ENCODE measurements around the gene DDIT4. TPM values are rescaled to one million over a fixed set of nuclear protein-coding genes. Genes with fewer than 3 reads are reported as not detected.

Gene DDIT4
- total RNA-seq, 2 experiments from 2014 or later: 750 to 1,039 TPM

GRCh38 chr10:72316748-72317435 is 43.2 kb downstream of the DDIT4 start:
- Mint-ChIP-seq H3K4me3 (peak overlapping the region; percentile 34), H3K4me1 (peaks cover 68% of the 10 kb centered on the region), H3K27ac (peak overlapping the region; percentile 92), H3K27me3 (no peaks in the 10 kb centered on the region), H3K36me3 (ENCODE audit: low read depth) (peaks cover 6% of the 10 kb centered on the region), H3K9me3 (ENCODE audit: low read depth) (no peaks in the 10 kb centered on the region)
- intact Hi-C loops (cut with DNase I, micrococcal nuclease): no loop called here
- ChIA-PET POLR2A (interaction anchor here (0.6 to 8.2 kb wide), 4 partner anchors 12 to 248 kb away, joined by 3 to 104 read pairs (median 5); no protein-coding TSS in a partner anchor), CTCF (interaction anchor here (0.6 to 4.9 kb wide), 5 partner anchors 9 to 1245 kb away, joined by 3 to 22 read pairs (median 4); no protein-coding TSS in a partner anchor)
- DNase-seq (peak; percentile 78), ATAC-seq (no peak)

- H3K27ac Mint-ChIP-seq: peak overlapping the region; percentile 99
- H3K36me3 Mint-ChIP-seq (ENCODE audit: low read depth): peaks cover 8% of the 10 kb centered on the region
- ChIA-PET POLR2A (interaction anchor here (0.6 to 8.2 kb wide), 10 partner anchors 10 to 183 kb away, joined by 3 to 124 read pairs (median 10); no protein-coding TSS in a partner anchor), CTCF (interaction anchor here (0.7 to 4.9 kb wide), 6 partner anchors 8 to 47 kb away, joined by 3 to 22 read pairs (median 5); no protein-coding TSS in a partner anchor)
- peaks cover 82% of the 10 kb centered on the region for H3K4me1 Mint-ChIP-seq
- peak overlapping the region; percentile 86 for H3K4me3 Mint-ChIP-seq
- H3K9me3 Mint-ChIP-seq (ENCODE audit: low read depth): no peaks in the 10 kb centered on the region
- H3K27me3 Mint-ChIP-seq: no peaks in the 10 kb centered on the region
- intact Hi-C loops (cut with DNase I, micrococcal nuclease): loop anchor here in 1 of 2 experiments (1.0 kb wide), 1 partner anchor 13 kb away; no protein-coding TSS in a partner anchor
- DNase-seq (peak; percentile 35), ATAC-seq (no peak)
These were observed 44.9 kb downstream of the DDIT4 start for GRCh38 chr10:72318418-72319262.

GRCh38 chr10:72319416-72320254 is 45.9 kb downstream of the DDIT4 start:
- peak overlapping the region; percentile 86 for H3K4me3 Mint-ChIP-seq
- CTCF ChIA-PET: interaction anchor here (1.2 to 4.9 kb wide), 11 partner anchors 8 to 98 kb away, joined by 4 to 22 read pairs (median 7); partner anchors contain the start of gene DDIT4
- ATAC-seq: peak; percentile 48
- POLR2A ChIA-PET: interaction anchor here (0.7 to 8.2 kb wide), 13 partner anchors 8 to 184 kb away, joined by 3 to 124 read pairs (median 16); no protein-coding TSS in a partner anchor
- H3K27ac Mint-ChIP-seq: peak overlapping the region; percentile 100
- DNase-seq: peak; percentile 95
- no peaks in the 10 kb centered on the region for H3K9me3 Mint-ChIP-seq (ENCODE audit: low read depth)
- H3K4me1 Mint-ChIP-seq: peaks cover 84% of the 10 kb centered on the region
- peaks cover 9% of the 10 kb centered on the region for H3K36me3 Mint-ChIP-seq (ENCODE audit: low read depth)
- H3K27me3 Mint-ChIP-seq: no peaks in the 10 kb centered on the region
- intact Hi-C loops (cut with DNase I, micrococcal nuclease): loop anchor here (1.0 to 5.0 kb wide), 12 partner anchors 9 to 552 kb away; partner anchors contain the start of genes ANAPC16 (in 2 of the 2), ASCC1 (in 2 of the 2), DDIT4 (in 2 of the 2) and DNAJB12 (in 1 of the 2)

GRCh38 chr10:72320676-72321247 is 47.0 kb downstream of the DDIT4 start:
- intact Hi-C loops (cut with DNase I, micrococcal nuclease): loop anchor here (1.0 to 5.0 kb wide), 12 partner anchors 8 to 553 kb away; partner anchors contain the start of genes ANAPC16 (in 2 of the 2), ASCC1 (in 2 of the 2), DDIT4 (in 2 of the 2) and DNAJB12 (in 1 of the 2)
- Mint-ChIP-seq H3K36me3 (ENCODE audit: low read depth) (peaks cover 13% of the 10 kb centered on the region), H3K27me3 (no peaks in the 10 kb centered on the region), H3K4me1 (peaks cover 72% of the 10 kb centered on the region), H3K27ac (peak overlapping the region; percentile 100), H3K4me3 (peak overlapping the region; percentile 84), H3K9me3 (ENCODE audit: low read depth) (no peaks in the 10 kb centered on the region)
- ChIA-PET CTCF (interaction anchor here (0.6 to 4.9 kb wide), 15 partner anchors 10 to 424 kb away, joined by 3 to 22 read pairs (median 6); partner anchors contain the start of gene DDIT4), POLR2A (interaction anchor here (0.8 to 8.2 kb wide), 15 partner anchors 9 to 102 kb away, joined by 3 to 124 read pairs (median 12); partner anchors contain the start of gene DDIT4)
- peak; percentile 75 for ATAC-seq
- peak; percentile 91 for DNase-seq

- no peaks in the 10 kb centered on the region for H3K27me3 Mint-ChIP-seq
- H3K36me3 Mint-ChIP-seq (ENCODE audit: low read depth): peaks cover 12% of the 10 kb centered on the region
- intact Hi-C loops (cut with DNase I, micrococcal nuclease): loop anchor here (5.0 kb wide), 2 partner anchors 104 to 554 kb away; partner anchors contain the start of genes ANAPC16 (in 1 of the 2) and ASCC1 (in 1 of the 2)
- no peak for ATAC-seq
- peaks cover 69% of the 10 kb centered on the region for H3K4me1 Mint-ChIP-seq
- CTCF ChIA-PET: interaction anchor here (0.5 to 4.9 kb wide), 15 partner anchors 9 to 613 kb away, joined by 3 to 22 read pairs (median 6); partner anchors contain the start of gene DDIT4
- peak overlapping the region; percentile 84 for H3K4me3 Mint-ChIP-seq
- POLR2A ChIA-PET: interaction anchor here (0.8 to 8.2 kb wide), 15 partner anchors 8 to 103 kb away, joined by 3 to 124 read pairs (median 12); partner anchors contain the start of gene DDIT4
- DNase-seq: peak; percentile 51
- peaks cover 1% of the 10 kb centered on the region for H3K9me3 Mint-ChIP-seq (ENCODE audit: low read depth)
- peak overlapping the region; percentile 100 for H3K27ac Mint-ChIP-seq
These were observed 47.7 kb downstream of the DDIT4 start for GRCh38 chr10:72321248-72322029.

GRCh38 chr10:72322030-72322279 is 48.2 kb downstream of the DDIT4 start:
- Mint-ChIP-seq H3K27ac (peak overlapping the region; percentile 100), H3K4me3 (peak overlapping the region; percentile 84), H3K9me3 (ENCODE audit: low read depth) (peaks cover 3% of the 10 kb centered on the region), H3K36me3 (ENCODE audit: low read depth) (peaks cover 16% of the 10 kb centered on the region), H3K4me1 (peaks cover 69% of the 10 kb centered on the region), H3K27me3 (no peaks in the 10 kb centered on the region)
- POLR2A ChIA-PET: interaction anchor here (0.8 to 8.2 kb wide), 10 partner anchors 8 to 61 kb away, joined by 4 to 124 read pairs (median 27); partner anchors contain the start of gene DDIT4
- ATAC-seq: no peak
- DNase-seq: no peak
- intact Hi-C loops (cut with DNase I, micrococcal nuclease): loop anchor here (5.0 kb wide), 2 partner anchors 105 to 555 kb away; partner anchors contain the start of genes ANAPC16 (in 1 of the 2) and ASCC1 (in 1 of the 2)
- CTCF ChIA-PET: interaction anchor here (0.5 to 4.2 kb wide), 7 partner anchors 8 to 614 kb away, joined by 3 to 20 read pairs (median 4); no protein-coding TSS in a partner anchor

GRCh38 chr10:72322280-72323058 is 48.7 kb downstream of the DDIT4 start:
- CTCF ChIA-PET: interaction anchor here (0.5 to 4.2 kb wide), 4 partner anchors 14 to 614 kb away, joined by 3 to 20 read pairs (median 4); no protein-coding TSS in a partner anchor
- intact Hi-C loops (cut with DNase I, micrococcal nuclease): loop anchor here (5.0 kb wide), 2 partner anchors 105 to 555 kb away; partner anchors contain the start of genes ANAPC16 (in 1 of the 2) and ASCC1 (in 1 of the 2)

GRCh38 chr10:72323108-72323749 is 49.5 kb downstream of the DDIT4 start:
- intact Hi-C loops (cut with DNase I, micrococcal nuclease): loop anchor here (5.0 kb wide), 2 partner anchors 106 to 556 kb away; partner anchors contain the start of genes ANAPC16 (in 1 of the 2) and ASCC1 (in 1 of the 2)
- peak overlapping the region; percentile 100 for H3K27ac Mint-ChIP-seq
- H3K36me3 Mint-ChIP-seq (ENCODE audit: low read depth): peaks cover 24% of the 10 kb centered on the region
- H3K4me3 Mint-ChIP-seq: peak overlapping the region; percentile 84
- H3K9me3 Mint-ChIP-seq (ENCODE audit: low read depth): peaks cover 3% of the 10 kb centered on the region
- ChIA-PET POLR2A (interaction anchor here (0.7 to 8.2 kb wide), 6 partner anchors 11 to 333 kb away, joined by 3 to 124 read pairs (median 36); no protein-coding TSS in a partner anchor), CTCF (interaction anchor here (0.6 kb wide), 2 partner anchors 20 to 1554 kb away, joined by 3 read pairs; no protein-coding TSS in a partner anchor)
- no peak for ATAC-seq
- H3K27me3 Mint-ChIP-seq: no peaks in the 10 kb centered on the region
- DNase-seq: no peak
- H3K4me1 Mint-ChIP-seq: peaks cover 66% of the 10 kb centered on the region

More at GRCh38 chr10:72322280-72323058, 48.7 kb downstream of the DDIT4 start:
- POLR2A ChIA-PET: interaction anchor here (0.7 to 8.2 kb wide), 9 partner anchors 9 to 333 kb away, joined by 3 to 124 read pairs (median 29); partner anchors contain the start of gene DDIT4
- Mint-ChIP-seq H3K9me3 (ENCODE audit: low read depth) (peaks cover 3% of the 10 kb centered on the region), H3K27ac (peak overlapping the region; percentile 100), H3K27me3 (no peaks in the 10 kb centered on the region), H3K4me3 (peak overlapping the region; percentile 84), H3K4me1 (peaks cover 65% of the 10 kb centered on the region), H3K36me3 (ENCODE audit: low read depth) (peaks cover 17% of the 10 kb centered on the region)
- ATAC-seq (peak; percentile 5), DNase-seq (peak; percentile 82)

All from activated CD4-positive, alpha-beta T cell treated with anti-CD3 and anti-CD28 coated beads for 36 hours (primary cell).